Omental fat pad (tissue), 4 donors: ENCODE results near the gene PTPRM. TPM values are rescaled to one million over a fixed set of nuclear protein-coding genes. Genes with fewer than 3 reads are reported as not detected.

Experiments used
- ATAC-seq: fragments of 150-250 bp; one replicate; pipeline ENCODE4 v1.9.1; 2016; ENCODE audit warnings: mild to moderate bottlenecking, moderate library complexity; ENCODE audit not compliant: low FRiP score
- DNase-seq: peaks from one replicate; pipeline ENCODE4 v3.0.0-alpha.2; 2019; ENCODE audit warnings: low spot score
- total RNA-seq, 4 donors: library from RNA; depleted of rRNA; stranded (reverse); fragments of >200 nt; gene quantifications; one replicate each; pipeline ENCODE4 v1.1.0, GENCODE V29; 2016
- TF ChIP-seq, protein P1 (sequence below), 3 donors: fragments of 450-650 bp; IDR thresholded peaks; one replicate each; pipeline ENCODE4 v1.5.1; 2016 to 2017; ENCODE audit warnings: antibody characterized with exemption in 3 of 3, mild to moderate bottlenecking in 3 of 3, moderate library complexity in 2 of 3

PTPRM gene
- total RNA-seq, 4 donors from 2014 or later: 64.8 to 238 (median 144) TPM

DNA sequence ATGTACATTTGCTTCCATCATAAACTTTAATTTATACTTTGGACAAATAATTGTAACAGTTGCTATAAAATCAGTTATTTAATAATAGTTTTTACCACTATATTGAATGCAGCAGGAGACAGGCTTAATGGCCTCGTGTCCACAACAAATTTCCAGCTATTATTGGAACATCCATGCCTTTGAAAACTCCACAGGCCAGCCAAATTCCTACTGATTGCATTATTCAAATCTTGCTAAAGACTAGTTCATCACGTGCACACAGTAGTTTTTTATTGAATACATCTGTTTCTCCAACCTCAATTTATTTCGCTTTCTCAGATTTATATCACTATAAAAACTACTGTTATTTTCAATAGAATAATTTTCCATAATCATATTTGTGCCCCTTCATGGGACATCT is 18.4 kb upstream of the PTPRM start:
- TF ChIP-seq, protein P1, sequence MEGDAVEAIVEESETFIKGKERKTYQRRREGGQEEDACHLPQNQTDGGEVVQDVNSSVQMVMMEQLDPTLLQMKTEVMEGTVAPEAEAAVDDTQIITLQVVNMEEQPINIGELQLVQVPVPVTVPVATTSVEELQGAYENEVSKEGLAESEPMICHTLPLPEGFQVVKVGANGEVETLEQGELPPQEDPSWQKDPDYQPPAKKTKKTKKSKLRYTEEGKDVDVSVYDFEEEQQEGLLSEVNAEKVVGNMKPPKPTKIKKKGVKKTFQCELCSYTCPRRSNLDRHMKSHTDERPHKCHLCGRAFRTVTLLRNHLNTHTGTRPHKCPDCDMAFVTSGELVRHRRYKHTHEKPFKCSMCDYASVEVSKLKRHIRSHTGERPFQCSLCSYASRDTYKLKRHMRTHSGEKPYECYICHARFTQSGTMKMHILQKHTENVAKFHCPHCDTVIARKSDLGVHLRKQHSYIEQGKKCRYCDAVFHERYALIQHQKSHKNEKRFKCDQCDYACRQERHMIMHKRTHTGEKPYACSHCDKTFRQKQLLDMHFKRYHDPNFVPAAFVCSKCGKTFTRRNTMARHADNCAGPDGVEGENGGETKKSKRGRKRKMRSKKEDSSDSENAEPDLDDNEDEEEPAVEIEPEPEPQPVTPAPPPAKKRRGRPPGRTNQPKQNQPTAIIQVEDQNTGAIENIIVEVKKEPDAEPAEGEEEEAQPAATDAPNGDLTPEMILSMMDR (IDR thresholded peaks at IDR 0.05): no peak
- no peak for ATAC-seq
- DNase-seq: no peak

DNA sequence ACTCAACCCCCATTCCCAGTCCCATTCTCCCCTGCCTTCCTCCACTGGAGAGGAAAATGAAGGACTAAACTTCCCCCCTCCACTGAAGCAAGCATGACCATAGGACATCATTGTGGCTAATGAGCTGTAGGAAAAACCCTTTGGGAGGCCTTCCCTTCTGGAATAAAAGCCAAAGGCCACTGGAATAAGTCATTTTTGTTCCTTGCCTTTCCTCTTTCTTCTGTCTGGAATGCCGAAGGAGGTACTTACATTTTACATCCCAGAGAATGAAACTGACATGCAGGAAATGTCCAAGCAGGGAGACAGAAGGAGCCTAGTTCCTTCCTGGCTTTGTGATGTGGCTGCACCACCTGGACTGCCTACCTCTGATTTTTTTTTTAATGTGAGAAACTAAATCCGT is 9.1 kb upstream of the PTPRM start:
- DNase-seq (no peak), ATAC-seq (no peak)
- TF ChIP-seq, protein P1 (IDR thresholded peaks at IDR 0.05): no peak

DNA sequence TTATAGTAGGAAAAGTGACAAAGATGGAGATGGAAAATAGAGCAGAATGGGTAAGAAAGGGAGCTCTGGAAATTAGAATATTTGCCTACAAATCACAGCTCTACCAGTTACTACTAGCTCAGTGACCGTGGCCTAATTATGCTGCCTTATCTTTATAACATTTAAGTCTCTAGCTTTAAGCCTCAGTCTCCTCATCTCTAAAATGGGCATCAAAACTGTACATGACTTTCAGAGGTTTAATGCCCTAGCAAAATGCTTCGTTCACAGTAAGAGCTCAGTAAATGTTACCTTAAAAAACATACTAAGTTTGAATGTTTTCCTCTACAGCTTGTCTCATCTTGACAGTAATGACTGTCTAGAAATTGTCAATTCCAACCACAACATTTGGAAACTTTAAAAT is 8.3 kb upstream of the PTPRM start:
- TF ChIP-seq, protein P1 (IDR thresholded peaks at IDR 0.05): no peak
- DNase-seq (no peak), ATAC-seq (no peak)

DNA sequence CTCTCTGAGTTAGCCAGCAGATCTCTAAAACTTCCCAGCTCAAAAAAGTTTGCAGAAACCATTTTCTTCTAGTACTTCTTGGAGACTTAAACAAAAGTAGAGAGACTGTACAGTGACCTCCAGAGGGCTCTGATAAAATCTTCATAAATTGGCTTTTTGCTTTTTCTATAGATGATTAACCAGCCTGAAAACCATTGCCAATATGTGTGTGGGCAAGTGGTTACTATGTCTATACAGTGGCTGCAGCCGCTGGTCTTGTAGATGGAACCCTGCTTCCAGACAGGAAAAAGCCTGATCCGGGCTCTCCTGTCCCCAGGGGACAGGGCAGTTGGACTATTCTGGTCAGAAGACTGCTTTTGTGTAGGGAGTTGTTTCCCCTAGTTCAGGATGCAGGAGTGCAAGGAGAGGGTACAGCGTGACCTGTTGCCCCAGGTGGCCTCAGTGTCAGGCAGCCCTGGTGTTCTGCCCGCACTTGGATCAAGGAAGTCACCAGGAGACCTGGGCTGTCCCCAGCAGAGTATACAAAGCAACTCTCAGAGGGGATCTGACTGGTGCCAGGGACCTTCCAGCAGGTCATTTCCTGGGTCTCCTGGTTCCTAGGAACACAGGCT is 7.3 kb upstream of the PTPRM start:
- ATAC-seq: no peak
- TF ChIP-seq, protein P1 (IDR thresholded peaks at IDR 0.05): no peak
- no peak for DNase-seq

DNA sequence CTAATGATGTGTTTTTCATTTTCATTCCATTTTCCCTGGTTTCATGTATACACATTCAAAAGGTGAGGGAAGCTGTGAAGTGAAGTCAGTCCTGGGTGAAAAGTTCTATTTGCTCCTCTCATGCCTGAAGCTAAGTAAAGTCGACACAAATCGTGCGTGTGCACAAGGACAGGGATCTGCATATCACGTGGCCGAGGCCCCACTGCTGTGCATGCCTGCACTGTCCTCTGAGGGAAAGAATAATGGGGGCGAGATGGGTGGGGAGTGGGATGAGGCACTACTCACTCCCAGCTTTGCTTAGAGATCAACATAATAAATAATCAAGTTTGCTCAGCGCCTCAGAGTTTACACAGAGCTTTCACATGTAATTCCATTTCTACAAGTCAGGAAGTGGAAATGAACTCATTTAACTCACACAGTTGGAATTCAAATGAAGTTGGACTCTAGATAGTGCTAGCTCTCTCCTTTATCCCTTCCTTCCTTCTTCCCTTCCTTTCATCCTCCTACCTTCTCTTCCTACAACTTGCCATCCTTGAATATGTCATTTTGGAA is 5.1 kb upstream of the PTPRM start:
- ATAC-seq: no peak
- DNase-seq: no peak
- TF ChIP-seq, protein P1 (IDR thresholded peaks at IDR 0.05): no peak

DNA sequence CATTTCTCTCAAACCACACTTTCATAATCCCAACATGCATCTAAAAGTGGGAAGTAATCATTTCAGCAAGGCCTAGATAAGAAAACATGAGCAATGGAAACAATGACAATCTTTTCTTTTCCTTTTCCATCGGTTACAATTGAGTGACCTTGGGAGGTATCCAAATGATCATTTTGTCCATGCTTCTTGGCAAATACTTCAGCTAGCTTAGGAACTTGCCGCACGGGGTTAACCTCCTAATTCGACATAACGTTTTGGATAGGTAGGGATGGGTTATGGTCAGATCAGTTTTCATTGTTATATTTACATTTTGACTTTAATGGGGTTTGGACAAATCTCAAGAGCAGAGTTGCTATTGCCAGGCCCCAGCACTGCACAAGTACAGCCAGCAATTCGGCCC is 4.6 kb upstream of the PTPRM start:
- TF ChIP-seq, protein P1 (IDR thresholded peaks at IDR 0.05): no peak
- no peak for DNase-seq
- no peak for ATAC-seq

DNA sequence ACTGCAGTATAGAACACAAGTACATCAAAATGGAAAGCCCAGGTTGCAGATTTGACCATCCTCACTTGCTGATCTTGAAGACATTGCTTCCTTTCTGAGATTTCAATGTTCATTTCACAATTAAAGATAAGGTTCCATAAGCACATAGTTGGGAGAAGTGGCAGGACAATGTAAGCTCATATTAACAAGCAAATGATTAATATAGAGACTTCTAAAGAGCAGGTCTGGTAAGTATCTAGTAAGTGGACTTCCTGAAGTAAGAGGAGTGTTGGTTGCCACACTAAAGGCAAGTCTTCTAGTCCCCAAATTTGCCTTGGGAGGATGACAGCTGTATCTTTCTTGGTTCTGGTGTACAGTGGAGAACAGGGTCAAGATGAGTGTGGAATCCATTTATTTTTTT is 1.4 kb upstream of the PTPRM start:
- TF ChIP-seq, protein P1 (IDR thresholded peaks at IDR 0.05): no peak
- ATAC-seq: no peak
- no peak for DNase-seq
